Erythroblast (primary cell): ENCODE results near the gene AHR.

ENCODE experiments used
- GATA1 ChIP-seq: IDR thresholded peaks from 2 replicates; pipeline ENCODE4 v1.6.1; 2011; ENCODE audit warnings: low read depth, mild to moderate bottlenecking, control low read depth, low read length, moderate library complexity
- POLR2A ChIP-seq: IDR thresholded peaks from 2 replicates; pipeline ENCODE4 v1.6.1; 2011; ENCODE audit warnings: mild to moderate bottlenecking, low read length

DNA sequence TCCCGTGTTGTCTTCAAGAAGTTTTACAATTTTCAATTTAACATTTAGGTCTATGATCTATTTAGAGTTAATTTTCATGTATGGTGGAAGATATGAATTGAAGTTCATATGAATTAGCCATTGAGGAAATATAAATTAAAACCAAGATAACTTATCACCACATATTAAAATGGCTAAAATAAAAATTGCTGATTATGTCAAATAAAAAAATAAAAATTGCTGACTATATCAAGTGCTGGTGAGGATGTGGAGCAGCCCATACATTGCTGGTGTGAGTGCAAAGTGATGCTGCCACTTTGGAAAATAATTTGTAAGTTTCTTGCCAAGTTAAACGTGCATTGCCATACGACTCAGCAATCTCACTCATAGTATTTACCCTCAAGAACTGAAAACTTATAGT lies 44.6 kb upstream of the AHR start:
- TF ChIP-seq POLR2A (no peak), GATA1 (no peak)
